ENCODE measurements around the gene NEK10. TPM values are rescaled to one million over a fixed set of nuclear protein-coding genes. Genes with fewer than 3 reads are reported as not detected.

NEK10 gene
- total RNA-seq, 1 experiment from 2014 or later = 0.34 TPM

DNA sequence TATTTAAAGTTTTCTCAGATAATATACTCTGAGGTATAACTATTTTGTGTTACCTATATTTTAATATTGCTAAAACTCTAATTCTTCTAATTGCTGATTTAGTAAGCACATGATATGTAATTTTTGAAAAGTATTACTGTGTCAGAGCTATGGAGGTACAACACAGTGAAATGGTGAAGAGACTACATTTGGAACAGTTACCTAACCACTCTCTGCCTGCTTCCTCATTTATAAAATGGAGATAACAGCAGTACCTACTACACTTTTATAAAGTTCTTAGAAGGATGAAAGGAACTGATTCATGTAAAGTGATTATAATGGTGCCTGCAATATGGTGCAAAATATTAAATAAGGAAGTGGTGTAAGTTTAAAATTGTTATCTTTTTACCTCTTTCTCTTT, 16.3 kb upstream of the NEK10 start:
- Histone ChIP-seq H3K4me3 (ENCODE audit: low read depth, low read length, poor library complexity, severe bottlenecking) (no peak overlapping the region), H3K4me1 (ENCODE audit: insufficient read depth, low read length, poor library complexity, severe bottlenecking) (no peaks in the 10 kb centered on the region), H3K27me3 (replicated peaks; ENCODE audit: insufficient read depth, low read depth, low read length, poor library complexity) (no peaks in the 10 kb centered on the region), H3K9me3 (ENCODE audit: low read depth, low read length, poor library complexity, severe bottlenecking) (no peaks in the 10 kb centered on the region), H3K36me3 (ENCODE audit: insufficient read depth, low read length, poor library complexity, severe bottlenecking) (peaks cover 5% of the 10 kb centered on the region), H3K27ac (ENCODE audit: low read depth, low read length, poor library complexity, severe bottlenecking) (no peak overlapping the region)
- DNase-seq (ENCODE audit: low spot score) = no peak
- no TSS peak for BruUV-seq (replicated peaks)
- no peak for TF ChIP-seq EZH2 (IDR thresholded peaks at IDR 0.05; ENCODE audit: borderline replicate concordance, low read depth, low read length, poor library complexity, severe bottlenecking)
- no peak for TF ChIP-seq CTCF (conservative IDR thresholded peaks at IDR 0.05; ENCODE audit: low read depth, low read length)
- POLR2A ChIA-PET (ENCODE audit: low non-redundant PET) = no interaction called here
- intact Hi-C loops (cut with micrococcal nuclease; ENCODE audit: unreplicated experiment) = no loop called here
- CTCF ChIA-PET = no interaction called here

- intact Hi-C loops (cut with micrococcal nuclease; ENCODE audit: unreplicated experiment) = no loop called here
- BruUV-seq (replicated peaks) = no TSS peak
- DNase-seq (ENCODE audit: low spot score) = no peak
- no peaks in the 10 kb centered on the region for H3K27me3 ChIP-seq (replicated peaks; ENCODE audit: insufficient read depth, low read depth, low read length, poor library complexity)
- no peaks in the 10 kb centered on the region for H3K9me3 ChIP-seq (ENCODE audit: low read depth, low read length, poor library complexity, severe bottlenecking)
- ChIA-PET POLR2A (ENCODE audit: low non-redundant PET) (no interaction called here), CTCF (no interaction called here)
- TF ChIP-seq EZH2 (IDR thresholded peaks at IDR 0.05; ENCODE audit: borderline replicate concordance, low read depth, low read length, poor library complexity, severe bottlenecking) (no peak), CTCF (conservative IDR thresholded peaks at IDR 0.05; ENCODE audit: low read depth, low read length) (no peak)
- peaks cover 5% of the 10 kb centered on the region for H3K36me3 ChIP-seq (ENCODE audit: insufficient read depth, low read length, poor library complexity, severe bottlenecking)
- H3K4me1 ChIP-seq (ENCODE audit: insufficient read depth, low read length, poor library complexity, severe bottlenecking) = no peaks in the 10 kb centered on the region
- no peak overlapping the region for H3K4me3 ChIP-seq (ENCODE audit: low read depth, low read length, poor library complexity, severe bottlenecking)
- H3K27ac ChIP-seq (ENCODE audit: low read depth, low read length, poor library complexity, severe bottlenecking) = no peak overlapping the region
Observed at GRCh38 chr3:27384191-27384590, 15.0 kb upstream of the NEK10 start.

- no peak for TF ChIP-seq CTCF (conservative IDR thresholded peaks at IDR 0.05; ENCODE audit: low read depth, low read length)
- TF ChIP-seq EZH2 (IDR thresholded peaks at IDR 0.05; ENCODE audit: borderline replicate concordance, low read depth, low read length, poor library complexity, severe bottlenecking) = no peak
- H3K27me3 ChIP-seq (replicated peaks; ENCODE audit: insufficient read depth, low read depth, low read length, poor library complexity) = no peaks in the 10 kb centered on the region
- POLR2A ChIA-PET (ENCODE audit: low non-redundant PET) = no interaction called here
- no peaks in the 10 kb centered on the region for H3K9me3 ChIP-seq (ENCODE audit: low read depth, low read length, poor library complexity, severe bottlenecking)
- no peak for DNase-seq (ENCODE audit: low spot score)
- H3K4me1 ChIP-seq (ENCODE audit: insufficient read depth, low read length, poor library complexity, severe bottlenecking) = peaks cover 5% of the 10 kb centered on the region
- no TSS peak for BruUV-seq (replicated peaks)
- H3K27ac ChIP-seq (ENCODE audit: low read depth, low read length, poor library complexity, severe bottlenecking) = no peak overlapping the region
- CTCF ChIA-PET = no interaction called here
- intact Hi-C loops (cut with micrococcal nuclease; ENCODE audit: unreplicated experiment) = no loop called here
- peaks cover 4% of the 10 kb centered on the region for H3K36me3 ChIP-seq (ENCODE audit: insufficient read depth, low read length, poor library complexity, severe bottlenecking)
- H3K4me3 ChIP-seq (ENCODE audit: low read depth, low read length, poor library complexity, severe bottlenecking) = no peak overlapping the region
Observed at GRCh38 chr3:27380433-27381357, 11.5 kb upstream of the NEK10 start.
